Activated B cell treated with CpG ODN at 0.5 μM for 24 hours (primary cell): Measurements from ENCODE around the gene LIAS. TPM values are rescaled to one million over a fixed set of nuclear protein-coding genes. Genes with fewer than 3 reads are reported as not detected.
"Not testable (repeated sequence)": the region's sequence is repeated elsewhere in the genome, so short reads cannot be mapped to it uniquely, and the experiment has no call there.

Experiments used
- ATAC-seq: fragments of 200-7000 bp; cut with Tn5 transposase; one replicate; pipeline ENCODE4 v1.10.0; 2021; ENCODE audit warnings: low read depth, mild to moderate bottlenecking, moderate library complexity
- CTCF ChIA-PET: fragments of 350-600 bp; sonication (Branson Sonifier 250); formaldehyde crosslinking; loops from one replicate; lab custom pipeline; 2021; ENCODE audit warnings: antibody characterized with exemption; lab: Charles Lee
- POLR2A ChIA-PET: fragments of 350-600 bp; sonication (Branson Sonifier 250); formaldehyde crosslinking; loops from one replicate; lab custom pipeline; 2021; ENCODE audit warnings: antibody characterized with exemption; lab: Charles Lee
- DNase-seq: peaks from one replicate; pipeline ENCODE4 v3.0.0; 2022
- H3K27ac Mint-ChIP-seq: one replicate; pipeline ENCODE4 v1.8.0; 2020; ENCODE audit warnings: mixed read lengths
- H3K27me3 Mint-ChIP-seq: one replicate; pipeline ENCODE4 v1.8.0; 2021; ENCODE audit warnings: mixed read lengths
- H3K36me3 Mint-ChIP-seq: one replicate; pipeline ENCODE4 v1.8.0; 2021; ENCODE audit warnings: low read depth, mixed read lengths
- H3K4me1 Mint-ChIP-seq: one replicate; pipeline ENCODE4 v1.8.0; 2021; ENCODE audit warnings: mixed read lengths
- H3K4me3 Mint-ChIP-seq: one replicate; pipeline ENCODE4 v1.8.0; 2020; ENCODE audit warnings: mild to moderate bottlenecking, mixed read lengths
- H3K9me3 Mint-ChIP-seq: one replicate; pipeline ENCODE4 v1.8.0; 2020; ENCODE audit warnings: mixed read lengths
- intact Hi-C: fragments of 100-400 bp; cut with micrococcal nuclease; formaldehyde crosslinking; loops from one replicate; pipeline ENCODE4 v1.15.1; 2024
- total RNA-seq: library from RNA; stranded (reverse); gene quantifications from 2 replicates; pipeline ENCODE4 v1.2.3, GENCODE V29; 2022
- TF ChIP-seq, protein P1 (sequence below): fragments of 200-600 bp; IDR thresholded peaks from one replicate; pipeline ENCODE4 v1.8.0; 2022; ENCODE audit warnings: antibody characterized with exemption, mild to moderate bottlenecking

LIAS gene
- total RNA-seq, 1 donor from 2014 or later = 20.5 TPM

DNA sequence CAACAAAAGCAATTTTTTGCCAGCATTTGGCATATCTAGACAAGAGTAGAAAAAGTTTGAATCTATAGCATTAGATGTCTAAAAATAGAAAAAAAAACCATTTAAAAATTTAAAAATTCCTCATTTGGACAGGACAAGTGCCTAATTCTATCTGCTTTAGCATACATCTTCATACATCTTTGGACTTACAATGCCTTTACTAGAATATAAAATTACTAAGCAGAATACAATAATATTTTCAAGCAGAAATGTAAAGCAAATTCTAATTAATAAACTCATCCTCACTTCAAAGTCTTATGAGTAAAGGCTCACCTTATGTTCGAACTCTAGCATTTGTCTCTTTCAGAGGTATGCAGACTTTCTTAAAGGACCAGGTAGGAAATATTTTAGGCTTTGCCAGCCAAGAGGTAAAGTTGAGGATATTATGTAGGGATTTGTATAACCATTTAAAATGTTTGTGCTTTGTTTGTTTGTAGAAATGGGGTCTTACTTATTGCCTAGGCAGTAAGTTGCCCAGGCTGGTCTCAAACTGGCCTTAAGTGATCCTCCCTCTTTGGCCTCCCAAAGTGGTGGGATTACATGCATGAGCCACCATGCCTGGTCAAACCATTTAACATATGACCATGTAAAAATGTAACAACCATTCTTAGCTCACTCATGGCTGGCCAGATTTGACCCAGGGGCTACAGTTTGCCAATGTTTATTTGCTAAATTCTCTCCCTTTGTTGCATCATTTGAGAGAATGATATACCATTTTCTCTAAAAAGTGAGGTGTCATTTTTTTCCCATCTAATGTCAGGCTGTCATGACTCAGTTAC is 39.3 kb downstream of the LIAS start:
- no peak overlapping the region for H3K4me3 Mint-ChIP-seq
- ATAC-seq = no peak
- no peak for DNase-seq
- ChIA-PET CTCF (no interaction called here), POLR2A (no interaction called here)
- no peaks in the 10 kb centered on the region for H3K27me3 Mint-ChIP-seq
- peaks cover 36% of the 10 kb centered on the region for H3K36me3 Mint-ChIP-seq
- TF ChIP-seq, protein P1, sequence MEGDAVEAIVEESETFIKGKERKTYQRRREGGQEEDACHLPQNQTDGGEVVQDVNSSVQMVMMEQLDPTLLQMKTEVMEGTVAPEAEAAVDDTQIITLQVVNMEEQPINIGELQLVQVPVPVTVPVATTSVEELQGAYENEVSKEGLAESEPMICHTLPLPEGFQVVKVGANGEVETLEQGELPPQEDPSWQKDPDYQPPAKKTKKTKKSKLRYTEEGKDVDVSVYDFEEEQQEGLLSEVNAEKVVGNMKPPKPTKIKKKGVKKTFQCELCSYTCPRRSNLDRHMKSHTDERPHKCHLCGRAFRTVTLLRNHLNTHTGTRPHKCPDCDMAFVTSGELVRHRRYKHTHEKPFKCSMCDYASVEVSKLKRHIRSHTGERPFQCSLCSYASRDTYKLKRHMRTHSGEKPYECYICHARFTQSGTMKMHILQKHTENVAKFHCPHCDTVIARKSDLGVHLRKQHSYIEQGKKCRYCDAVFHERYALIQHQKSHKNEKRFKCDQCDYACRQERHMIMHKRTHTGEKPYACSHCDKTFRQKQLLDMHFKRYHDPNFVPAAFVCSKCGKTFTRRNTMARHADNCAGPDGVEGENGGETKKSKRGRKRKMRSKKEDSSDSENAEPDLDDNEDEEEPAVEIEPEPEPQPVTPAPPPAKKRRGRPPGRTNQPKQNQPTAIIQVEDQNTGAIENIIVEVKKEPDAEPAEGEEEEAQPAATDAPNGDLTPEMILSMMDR = no peak
- H3K27ac Mint-ChIP-seq = no peak overlapping the region
- H3K9me3 Mint-ChIP-seq = no peaks in the 10 kb centered on the region
- intact Hi-C loops = no loop called here
- H3K4me1 Mint-ChIP-seq = no peaks in the 10 kb centered on the region

DNA sequence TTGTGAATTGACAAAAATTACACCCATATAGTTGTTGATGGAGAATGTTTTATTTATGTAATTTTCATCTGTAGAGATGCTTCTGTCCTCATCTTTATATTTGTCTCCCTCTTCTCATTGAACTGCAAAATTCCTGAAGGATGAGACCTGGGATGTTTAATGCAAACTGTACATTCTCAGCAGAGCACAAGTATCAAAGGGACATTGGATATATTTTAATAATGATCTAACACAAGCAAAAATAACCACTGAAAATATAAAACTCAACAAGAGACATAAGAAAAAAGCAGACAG is 39.8 kb downstream of the LIAS start:
- peaks cover 42% of the 10 kb centered on the region for H3K36me3 Mint-ChIP-seq
- intact Hi-C loops = no loop called here
- CTCF ChIA-PET = no interaction called here

DNA sequence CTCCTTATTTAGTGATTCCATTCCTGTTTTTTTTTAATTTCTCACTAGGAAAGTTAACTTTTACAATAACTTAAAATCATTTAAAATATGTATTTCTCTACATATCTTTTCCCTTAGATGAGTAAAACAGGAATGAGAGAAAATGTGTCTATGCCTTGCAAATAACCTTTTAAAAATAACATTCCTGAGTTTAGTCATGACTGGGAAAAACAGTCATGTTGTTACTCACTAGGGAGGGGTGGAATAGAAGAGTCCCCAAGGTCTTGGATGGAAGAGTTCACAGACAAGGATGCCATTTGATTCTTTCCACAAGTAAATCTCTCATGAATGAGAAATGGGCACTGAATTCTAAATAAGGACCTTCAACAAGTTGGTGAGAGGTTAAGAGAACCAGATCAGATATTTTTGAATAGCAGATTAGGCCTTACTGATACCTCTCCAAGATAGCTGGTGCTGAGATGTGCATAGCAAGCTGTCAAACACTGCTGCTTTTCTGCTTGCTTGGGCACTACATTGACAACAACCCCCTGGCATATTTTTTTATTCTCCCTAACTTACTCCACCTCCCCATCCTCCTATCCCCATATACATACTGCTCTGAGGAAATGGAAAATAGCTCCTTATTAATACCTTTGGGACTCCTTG is 43.3 kb downstream of the LIAS start:
- ChIA-PET POLR2A (no interaction called here), CTCF (no interaction called here)
- no peak overlapping the region for H3K4me3 Mint-ChIP-seq
- TF ChIP-seq, protein P1 = no peak
- ATAC-seq = no peak
- no peaks in the 10 kb centered on the region for H3K4me1 Mint-ChIP-seq
- no peaks in the 10 kb centered on the region for H3K27me3 Mint-ChIP-seq
- H3K9me3 Mint-ChIP-seq = no peaks in the 10 kb centered on the region
- no peak overlapping the region for H3K27ac Mint-ChIP-seq
- intact Hi-C loops = no loop called here
- peaks cover 71% of the 10 kb centered on the region for H3K36me3 Mint-ChIP-seq
- DNase-seq = no peak

More for the DNA sequence above, 39.8 kb downstream of the LIAS start:
- H3K9me3 Mint-ChIP-seq = no peaks in the 10 kb centered on the region
- H3K27me3 Mint-ChIP-seq = no peaks in the 10 kb centered on the region
- no peak overlapping the region for H3K27ac Mint-ChIP-seq
- H3K4me1 Mint-ChIP-seq = no peaks in the 10 kb centered on the region
- TF ChIP-seq, protein P1 = no peak
- no peak overlapping the region for H3K4me3 Mint-ChIP-seq
- ATAC-seq (no peak), DNase-seq (no peak)
- POLR2A ChIA-PET = no interaction called here

DNA sequence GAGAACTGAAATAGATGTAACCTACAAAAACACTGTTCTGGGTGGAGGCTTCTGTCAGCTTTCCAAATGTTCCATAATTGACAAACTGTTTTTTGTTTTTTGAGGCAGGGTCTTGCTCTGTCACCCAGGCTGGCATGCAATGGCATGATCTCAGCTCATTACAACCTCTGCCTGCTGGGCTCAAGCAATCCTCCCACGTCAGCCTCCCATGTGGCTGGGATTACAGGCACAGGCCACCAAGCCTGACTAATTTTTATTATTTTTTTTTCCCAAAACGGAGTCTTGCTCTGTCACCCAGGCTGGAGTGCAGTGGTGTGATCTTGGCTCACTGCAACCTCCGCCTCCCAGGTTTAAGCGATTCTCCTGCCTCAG is 43.8 kb downstream of the LIAS start:
- H3K4me1 Mint-ChIP-seq, H3K9me3 Mint-ChIP-seq, POLR2A ChIA-PET, DNase-seq, intact Hi-C loops, ATAC-seq, CTCF ChIA-PET, H3K27me3 Mint-ChIP-seq, H3K4me3 Mint-ChIP-seq, H3K27ac Mint-ChIP-seq: not testable (repeated sequence)
- peaks cover 76% of the 10 kb centered on the region for H3K36me3 Mint-ChIP-seq

DNA sequence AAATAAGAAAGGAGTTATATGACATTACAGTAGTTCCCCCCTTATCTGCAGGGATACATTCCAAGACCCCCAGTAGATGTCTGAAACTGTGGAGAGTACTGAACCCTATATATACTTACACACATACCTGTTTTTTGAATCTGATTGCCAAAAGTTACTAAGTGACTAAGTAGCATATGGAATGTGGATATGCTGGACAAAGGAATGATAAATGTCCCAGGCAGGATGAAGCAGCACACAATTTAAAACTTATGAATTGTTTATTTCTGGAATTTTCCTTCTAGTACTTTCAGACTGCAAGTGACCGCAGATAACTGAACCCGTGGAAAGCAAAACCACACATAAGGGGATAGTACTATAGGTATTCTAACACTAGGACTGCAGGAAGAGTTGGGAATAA is 45.7 kb downstream of the LIAS start:
- Mint-ChIP-seq H3K9me3 (no peaks in the 10 kb centered on the region), H3K36me3 (peaks cover 84% of the 10 kb centered on the region), H3K4me3 (no peak overlapping the region), H3K27me3 (no peaks in the 10 kb centered on the region), H3K4me1 (no peaks in the 10 kb centered on the region), H3K27ac (no peak overlapping the region)
- no peak for DNase-seq
- TF ChIP-seq, protein P1 = no peak
- ChIA-PET POLR2A (no interaction called here), CTCF (no interaction called here)
- intact Hi-C loops = no loop called here
- ATAC-seq = no peak
